ENCODE data around the gene HERC4. TPM values are rescaled to one million over a fixed set of nuclear protein-coding genes. Genes with fewer than 3 reads are reported as not detected.
"Not testable (repeated sequence)": the region's sequence is repeated elsewhere in the genome, so short reads cannot be mapped to it uniquely, and the experiment has no call there.

The HERC4 gene
- total RNA-seq, 1 experiment from 2014 or later, result 57.4 TPM

DNA sequence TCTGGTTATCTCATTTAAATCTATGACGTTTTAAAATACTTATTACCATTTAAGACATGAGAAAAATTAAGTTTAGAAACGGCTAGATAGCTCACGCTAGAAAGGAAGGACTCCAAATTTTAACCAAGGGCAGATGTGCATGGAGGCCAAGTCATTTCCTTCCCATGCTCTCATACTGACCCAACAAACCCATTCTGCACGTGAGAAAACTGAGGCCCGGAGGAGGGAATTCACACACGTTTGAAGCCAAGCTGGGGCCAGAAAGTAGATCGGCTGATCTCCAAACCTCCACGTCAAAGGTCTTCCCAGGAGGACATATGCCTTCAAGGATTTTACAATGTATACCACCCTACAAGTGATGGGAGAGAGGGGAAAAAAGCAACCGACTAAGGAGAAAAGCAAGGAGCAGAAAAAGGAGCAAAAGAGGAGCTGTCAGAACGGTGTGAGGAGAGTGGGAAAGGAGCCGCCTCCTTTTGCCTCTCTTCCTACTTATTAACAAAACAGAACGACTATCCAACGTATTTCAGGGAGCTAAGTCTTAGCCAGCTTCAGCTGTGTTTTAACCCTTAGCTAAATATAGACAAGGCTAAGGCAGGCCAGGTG is 191.3 kb downstream of the HERC4 start:
- DNase-seq (no peak), ATAC-seq (no peak)
- H3K4me3 ChIP-seq (ENCODE audit: low read length), result peak overlapping the region; percentile 75
- TSS peak; percentile 88 for BruUV-seq (replicated peaks)
- ChIA-PET CTCF (interaction anchor here (0.7 to 1.1 kb wide), 3 partner anchors 28 to 95 kb away, joined by 3 to 6 read pairs (median 4); no protein-coding TSS in a partner anchor), POLR2A (ENCODE audit: unreplicated experiment) (interaction anchor here (0.5 to 1.1 kb wide), 7 partner anchors 16 to 449 kb away, joined by 3 to 19 read pairs (median 5); partner anchors contain the start of gene PBLD)
- intact Hi-C loops (cut with micrococcal nuclease), result loop anchor here (1.0 to 10.0 kb wide), 8 partner anchors 29 to 451 kb away; partner anchors contain the start of genes CTNNA3, HERC4, HNRNPH3 and PBLD
- TF ChIP-seq EZH2phosphoT487 (IDR thresholded peaks at IDR 0.05; ENCODE audit: borderline replicate concordance, low read length) (no peak), EZH2 (IDR thresholded peaks at IDR 0.05; ENCODE audit: low read length, unreplicated experiment) (no peak)
- TF ChIP-seq, protein P1, sequence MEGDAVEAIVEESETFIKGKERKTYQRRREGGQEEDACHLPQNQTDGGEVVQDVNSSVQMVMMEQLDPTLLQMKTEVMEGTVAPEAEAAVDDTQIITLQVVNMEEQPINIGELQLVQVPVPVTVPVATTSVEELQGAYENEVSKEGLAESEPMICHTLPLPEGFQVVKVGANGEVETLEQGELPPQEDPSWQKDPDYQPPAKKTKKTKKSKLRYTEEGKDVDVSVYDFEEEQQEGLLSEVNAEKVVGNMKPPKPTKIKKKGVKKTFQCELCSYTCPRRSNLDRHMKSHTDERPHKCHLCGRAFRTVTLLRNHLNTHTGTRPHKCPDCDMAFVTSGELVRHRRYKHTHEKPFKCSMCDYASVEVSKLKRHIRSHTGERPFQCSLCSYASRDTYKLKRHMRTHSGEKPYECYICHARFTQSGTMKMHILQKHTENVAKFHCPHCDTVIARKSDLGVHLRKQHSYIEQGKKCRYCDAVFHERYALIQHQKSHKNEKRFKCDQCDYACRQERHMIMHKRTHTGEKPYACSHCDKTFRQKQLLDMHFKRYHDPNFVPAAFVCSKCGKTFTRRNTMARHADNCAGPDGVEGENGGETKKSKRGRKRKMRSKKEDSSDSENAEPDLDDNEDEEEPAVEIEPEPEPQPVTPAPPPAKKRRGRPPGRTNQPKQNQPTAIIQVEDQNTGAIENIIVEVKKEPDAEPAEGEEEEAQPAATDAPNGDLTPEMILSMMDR (conservative IDR thresholded peaks at IDR 0.05; ENCODE audit: low read depth, low read length), result no peak
- H3F3A ChIP-seq (ENCODE audit: low read length, unreplicated experiment), result no peaks in the 10 kb centered on the region
- H2AFZ ChIP-seq (ENCODE audit: low read length), result peak overlapping the region; percentile 78
- peak overlapping the region; percentile 43 for H3K27ac ChIP-seq (ENCODE audit: low read length)
- H3K4me2 ChIP-seq (ENCODE audit: low read length), result peak overlapping the region; percentile 82
- H3K79me2 ChIP-seq (ENCODE audit: low read length), result peaks cover 40% of the 10 kb centered on the region
- H3K4me1 ChIP-seq (ENCODE audit: insufficient read depth, low read length), result peaks cover 16% of the 10 kb centered on the region
- peaks cover 33% of the 10 kb centered on the region for H4K20me1 ChIP-seq (ENCODE audit: low read length)
- no peaks in the 10 kb centered on the region for H3K27me3 ChIP-seq (ENCODE audit: low read length)
- no peaks in the 10 kb centered on the region for H3K9me3 ChIP-seq (ENCODE audit: low read length)
- no peaks in the 10 kb centered on the region for H3K9me2 ChIP-seq (replicated peaks; ENCODE audit: low read length)
- peaks cover 18% of the 10 kb centered on the region for H3K36me3 ChIP-seq (ENCODE audit: low read depth, low read length)
- H3K9ac ChIP-seq (ENCODE audit: low read length), result peak overlapping the region; percentile 75

DNA sequence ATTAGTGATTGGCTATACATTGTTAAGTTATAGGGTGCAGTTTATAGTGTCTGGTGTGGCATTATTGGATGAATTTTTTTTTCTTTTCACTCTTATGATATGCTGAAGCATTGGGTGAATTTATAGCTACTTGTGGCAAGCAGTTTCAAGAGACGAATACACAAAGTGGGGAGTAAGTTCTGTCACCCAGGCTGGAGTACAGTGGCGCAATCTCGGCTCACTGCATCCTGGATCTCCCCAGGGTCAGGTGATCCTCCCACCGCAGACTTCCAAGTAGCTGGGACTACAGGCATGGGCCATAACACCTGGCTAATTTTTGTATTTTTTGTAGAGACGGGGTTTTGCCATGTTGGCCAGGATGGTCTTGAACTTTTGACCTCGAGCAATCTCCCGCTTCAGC is 196.9 kb downstream of the HERC4 start:
- no peaks in the 10 kb centered on the region for H3K4me1 ChIP-seq (ENCODE audit: insufficient read depth, low read length)
- H3K79me2 ChIP-seq (ENCODE audit: low read length), result no peaks in the 10 kb centered on the region
- H3K4me2 ChIP-seq (ENCODE audit: low read length), result no peak overlapping the region
- H3K27ac ChIP-seq (ENCODE audit: low read length), result no peak overlapping the region
- H3K9me2 ChIP-seq (replicated peaks; ENCODE audit: low read length), result no peaks in the 10 kb centered on the region
- intact Hi-C loops (cut with micrococcal nuclease), result no loop called here
- no peak overlapping the region for H3K4me3 ChIP-seq (ENCODE audit: low read length)
- BruUV-seq (replicated peaks), result no TSS peak
- H4K20me1 ChIP-seq (ENCODE audit: low read length), result no peaks in the 10 kb centered on the region
- no peaks in the 10 kb centered on the region for H3K36me3 ChIP-seq (ENCODE audit: low read depth, low read length)
- no peak overlapping the region for H3K9ac ChIP-seq (ENCODE audit: low read length)
- no peaks in the 10 kb centered on the region for H3K27me3 ChIP-seq (ENCODE audit: low read length)
- TF ChIP-seq, protein P1 (conservative IDR thresholded peaks at IDR 0.05; ENCODE audit: low read depth, low read length), result no peak
- TF ChIP-seq EZH2phosphoT487 (IDR thresholded peaks at IDR 0.05; ENCODE audit: borderline replicate concordance, low read length) (no peak), EZH2 (IDR thresholded peaks at IDR 0.05; ENCODE audit: low read length, unreplicated experiment) (no peak)
- DNase-seq, result no peak
- no peak overlapping the region for H2AFZ ChIP-seq (ENCODE audit: low read length)
- no peaks in the 10 kb centered on the region for H3K9me3 ChIP-seq (ENCODE audit: low read length)
- ChIA-PET POLR2A (ENCODE audit: unreplicated experiment) (no interaction called here), CTCF (interaction anchor here (0.6 kb wide), 1 partner anchor 247 kb away, joined by 6 read pairs; no protein-coding TSS in a partner anchor)
- no peak for ATAC-seq
- H3F3A ChIP-seq (ENCODE audit: low read length, unreplicated experiment), result no peaks in the 10 kb centered on the region

DNA sequence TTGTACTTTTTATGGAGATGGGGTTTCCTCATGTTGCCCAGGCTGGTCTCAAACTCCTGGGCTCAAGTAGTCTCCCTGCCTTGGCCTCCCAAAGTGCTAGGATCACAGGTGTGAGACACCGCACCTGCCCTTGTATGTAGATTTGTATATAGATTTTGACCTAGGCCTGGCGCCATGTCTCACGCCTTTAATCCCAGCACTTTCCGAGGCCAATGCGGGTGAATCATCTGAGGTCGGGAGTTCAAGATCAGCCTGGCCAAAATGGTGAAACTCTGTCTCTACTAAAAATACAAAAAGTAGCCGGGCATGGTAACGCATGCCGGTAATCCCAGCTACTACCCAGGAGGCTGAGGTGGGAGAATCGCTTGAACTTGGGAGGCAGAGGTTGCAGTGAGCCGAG is 197.7 kb downstream of the HERC4 start:
- CTCF ChIA-PET; BruUV-seq (replicated peaks); H3K9ac ChIP-seq (ENCODE audit: low read length); H3K4me3 ChIP-seq (ENCODE audit: low read length); H2AFZ ChIP-seq (ENCODE audit: low read length); H4K20me1 ChIP-seq (ENCODE audit: low read length); ATAC-seq; DNase-seq; POLR2A ChIA-PET (ENCODE audit: unreplicated experiment); H3K9me2 ChIP-seq (replicated peaks; ENCODE audit: low read length); H3F3A ChIP-seq (ENCODE audit: low read length, unreplicated experiment); H3K27me3 ChIP-seq (ENCODE audit: low read length); H3K79me2 ChIP-seq (ENCODE audit: low read length); H3K4me2 ChIP-seq (ENCODE audit: low read length); H3K4me1 ChIP-seq (ENCODE audit: insufficient read depth, low read length); H3K27ac ChIP-seq (ENCODE audit: low read length); H3K36me3 ChIP-seq (ENCODE audit: low read depth, low read length); intact Hi-C loops (cut with micrococcal nuclease); H3K9me3 ChIP-seq (ENCODE audit: low read length): not testable (repeated sequence)

Data from PC-3 (cell line).